ENCODE measurements around the gene ZAR1.
"Not testable (repeated sequence)": the region's sequence is repeated elsewhere in the genome, so short reads cannot be mapped to it uniquely, and the experiment has no call there.

Gene ZAR1, protein sequence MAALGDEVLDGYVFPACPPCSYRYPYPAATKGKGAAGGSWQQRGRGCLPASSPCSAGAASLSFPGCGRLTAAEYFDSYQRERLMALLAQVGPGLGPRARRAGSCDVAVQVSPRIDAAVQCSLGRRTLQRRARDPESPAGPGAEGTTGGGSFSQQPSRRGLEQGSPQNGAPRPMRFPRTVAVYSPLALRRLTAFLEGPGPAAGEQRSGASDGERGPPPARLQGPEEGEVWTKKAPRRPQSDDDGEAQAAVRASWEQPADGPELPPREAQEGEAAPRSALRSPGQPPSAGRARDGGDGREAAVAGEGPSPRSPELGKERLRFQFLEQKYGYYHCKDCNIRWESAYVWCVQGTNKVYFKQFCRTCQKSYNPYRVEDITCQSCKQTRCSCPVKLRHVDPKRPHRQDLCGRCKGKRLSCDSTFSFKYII

DNA sequence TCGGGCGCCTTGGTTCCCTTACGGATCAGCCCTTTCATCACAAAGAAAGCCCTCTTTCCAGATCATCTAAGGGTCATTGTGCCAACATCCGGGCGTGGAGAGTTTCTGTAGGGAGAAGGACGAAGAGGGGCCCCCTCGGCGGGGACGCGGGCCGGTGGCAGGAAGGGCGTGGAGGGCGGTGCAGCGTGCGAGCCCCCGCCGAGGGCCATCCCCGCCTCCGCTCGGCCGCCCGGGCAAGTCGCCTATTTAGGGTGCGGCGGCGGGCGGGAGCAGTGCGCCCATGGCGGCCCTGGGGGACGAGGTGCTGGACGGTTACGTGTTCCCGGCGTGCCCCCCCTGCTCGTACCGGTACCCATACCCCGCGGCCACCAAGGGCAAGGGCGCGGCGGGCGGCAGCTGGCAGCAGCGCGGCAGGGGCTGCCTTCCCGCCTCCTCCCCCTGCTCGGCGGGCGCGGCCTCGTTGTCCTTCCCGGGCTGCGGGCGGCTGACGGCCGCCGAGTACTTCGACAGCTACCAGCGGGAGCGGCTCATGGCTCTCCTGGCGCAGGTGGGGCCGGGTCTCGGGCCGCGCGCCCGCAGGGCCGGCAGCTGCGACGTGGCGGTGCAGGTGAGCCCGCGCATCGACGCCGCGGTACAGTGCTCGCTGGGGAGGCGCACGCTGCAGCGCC lies at the start of gene ZAR1:
Gene ZAR1 (plus strand): TSS at position 241 of the 668 bp plus-strand sequence. CDS start 40 bp downstream, at position 281.
- DNase-seq, result no peak

DNA sequence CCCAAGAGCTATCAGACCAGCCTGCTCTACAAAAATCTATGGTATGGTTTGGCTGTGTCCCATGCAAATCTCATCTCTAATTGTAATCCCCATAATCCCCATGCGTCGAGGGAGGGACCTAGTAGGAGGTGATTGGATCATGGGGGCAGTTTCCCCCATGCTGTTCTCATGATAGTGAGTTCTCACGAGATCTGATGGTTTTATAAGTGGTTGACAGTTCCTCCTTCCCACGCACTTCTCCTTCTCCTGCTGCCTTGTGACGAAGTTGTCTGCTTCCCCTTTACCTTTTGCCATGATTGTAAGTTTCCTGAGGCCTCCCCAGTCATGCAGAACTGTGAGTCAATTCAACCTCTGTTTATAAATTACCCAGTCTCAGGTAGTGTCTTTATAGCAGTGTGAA lies 49.1 kb upstream of the ZAR1 start:
- not testable (repeated sequence) for DNase-seq

DNA sequence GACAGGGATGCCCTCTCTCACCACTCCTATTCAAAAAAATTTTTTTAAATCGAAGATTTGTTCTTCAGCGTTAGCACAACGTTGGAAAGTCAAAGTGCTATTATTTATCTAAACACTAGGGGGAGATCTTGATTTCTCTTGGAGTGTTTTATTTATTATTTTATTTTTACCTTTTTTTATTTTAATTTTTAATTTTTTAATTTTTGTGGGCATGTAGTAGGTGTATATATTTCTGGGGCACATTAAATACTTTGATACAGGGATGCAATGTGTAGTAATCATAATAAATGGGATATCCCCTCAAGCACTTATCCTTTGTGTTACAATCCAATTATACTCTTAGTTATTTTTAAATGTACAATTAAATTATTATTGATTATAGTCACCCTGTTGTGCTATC lies 44.3 kb upstream of the ZAR1 start:
- DNase-seq, result no peak

DNA sequence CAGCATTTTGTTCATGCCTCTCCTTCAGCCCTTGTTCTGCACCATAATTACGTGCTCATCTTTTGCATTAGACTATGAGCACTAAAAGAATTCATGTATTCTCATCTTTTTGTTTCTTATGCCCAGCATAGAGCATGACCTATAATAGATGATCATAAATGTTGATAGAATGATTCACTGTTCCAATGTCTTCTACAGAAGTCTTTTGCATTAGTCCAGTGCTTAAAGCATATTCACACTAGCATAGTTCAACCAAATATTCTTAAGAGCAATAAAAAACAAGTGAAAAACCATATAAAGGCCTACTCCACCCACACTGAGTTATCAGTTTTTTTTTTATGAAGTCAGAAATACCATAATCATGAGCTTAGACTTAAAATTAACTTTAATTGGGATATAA lies 43.4 kb upstream of the ZAR1 start:
- DNase-seq, result no peak

DNA sequence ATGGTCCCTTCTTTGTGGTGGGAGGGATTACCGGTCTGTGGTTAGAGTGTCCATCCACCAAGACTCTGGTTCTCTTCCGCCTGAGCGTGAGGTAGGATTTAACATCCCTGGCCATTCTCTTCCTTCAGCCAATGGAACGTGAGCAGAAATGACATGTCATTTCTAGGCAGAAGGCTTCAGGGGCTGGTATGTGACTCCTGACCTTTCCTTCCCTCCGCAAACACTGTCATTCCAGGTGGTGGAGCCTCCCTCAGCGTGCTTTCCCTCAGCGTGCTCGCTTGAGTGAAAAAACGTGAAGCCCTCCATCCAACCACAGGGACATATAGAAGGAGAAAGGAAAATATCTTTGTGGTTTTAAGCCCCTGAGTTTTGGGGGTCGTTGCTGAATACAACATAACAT lies 40.9 kb upstream of the ZAR1 start:
- no peak for DNase-seq

DNA sequence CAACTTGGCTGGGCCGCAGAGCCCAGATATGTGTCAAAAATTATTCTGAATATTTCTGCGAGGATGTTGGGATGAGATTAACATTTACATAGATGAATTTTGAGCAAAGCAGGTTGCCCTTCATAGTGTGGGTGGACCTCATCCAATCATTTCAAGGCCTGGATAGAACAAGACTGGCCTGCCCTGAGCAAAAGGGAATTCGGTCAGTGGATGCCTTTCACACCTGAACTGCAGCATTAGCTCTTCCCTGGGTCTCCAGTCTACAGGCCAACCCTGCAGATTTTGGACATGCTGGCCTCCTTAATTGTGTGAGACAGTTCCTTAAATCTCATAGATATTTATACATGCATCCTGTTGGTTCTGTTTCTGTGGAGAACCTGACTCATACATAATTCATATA lies 39.3 kb upstream of the ZAR1 start:
- no peak for DNase-seq

DNA sequence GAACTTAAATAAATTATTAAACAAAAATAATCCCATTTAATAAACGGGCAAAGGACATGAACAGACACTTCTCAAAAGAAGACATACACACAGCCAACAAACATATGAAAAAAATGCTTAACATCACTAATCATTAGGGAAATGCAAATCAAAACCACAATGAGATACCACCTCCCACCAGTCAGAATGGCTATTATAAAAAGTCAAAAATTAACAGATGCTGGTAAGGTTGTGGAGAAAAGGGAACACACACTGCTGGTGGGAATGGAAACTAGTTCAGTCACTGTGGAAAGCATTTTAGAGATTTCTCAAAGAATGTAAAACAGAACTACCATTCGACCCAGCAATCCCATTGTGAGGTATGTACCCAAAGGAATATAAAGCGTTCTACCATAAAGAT lies 38.4 kb upstream of the ZAR1 start:
- DNase-seq, result not testable (repeated sequence)

DNA sequence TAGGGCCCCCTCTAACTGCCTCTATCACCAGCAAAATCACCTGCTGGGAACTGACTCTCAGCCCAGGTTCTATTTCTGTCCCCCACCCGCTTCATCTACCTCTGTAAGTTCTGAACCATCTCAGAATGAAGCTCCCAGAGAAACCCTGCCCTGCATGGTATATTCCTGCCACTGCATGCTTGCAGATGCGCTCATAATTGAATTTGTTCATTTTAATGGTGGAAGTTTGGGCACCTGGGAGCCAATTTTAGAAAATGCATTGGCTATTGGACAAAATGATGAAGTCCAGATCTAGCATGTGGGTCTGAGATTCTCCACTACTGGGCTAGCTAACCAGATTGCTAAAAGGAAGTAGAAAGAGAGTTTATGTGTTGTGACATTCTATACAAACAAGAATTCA lies 35.5 kb upstream of the ZAR1 start:
- no peak for DNase-seq

DNA sequence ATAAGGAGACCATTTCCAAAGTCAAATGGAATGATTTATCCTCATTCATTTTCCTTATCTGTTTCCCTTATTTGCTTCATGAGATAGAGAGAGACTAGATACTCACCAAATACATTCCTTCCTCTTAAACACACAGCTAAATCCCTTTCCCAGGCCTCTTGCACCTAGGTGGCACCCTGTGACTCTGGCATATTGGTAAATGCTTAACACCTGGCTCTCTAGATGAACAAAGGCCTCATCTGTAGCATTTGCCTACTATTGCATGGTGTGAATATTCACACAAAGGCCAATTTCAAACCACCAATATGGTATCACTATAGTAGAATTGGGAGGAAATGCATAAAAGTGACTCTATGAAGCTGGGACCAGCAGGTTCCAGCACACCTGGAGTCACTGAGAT lies 29.1 kb upstream of the ZAR1 start:
- DNase-seq, result no peak

DNA sequence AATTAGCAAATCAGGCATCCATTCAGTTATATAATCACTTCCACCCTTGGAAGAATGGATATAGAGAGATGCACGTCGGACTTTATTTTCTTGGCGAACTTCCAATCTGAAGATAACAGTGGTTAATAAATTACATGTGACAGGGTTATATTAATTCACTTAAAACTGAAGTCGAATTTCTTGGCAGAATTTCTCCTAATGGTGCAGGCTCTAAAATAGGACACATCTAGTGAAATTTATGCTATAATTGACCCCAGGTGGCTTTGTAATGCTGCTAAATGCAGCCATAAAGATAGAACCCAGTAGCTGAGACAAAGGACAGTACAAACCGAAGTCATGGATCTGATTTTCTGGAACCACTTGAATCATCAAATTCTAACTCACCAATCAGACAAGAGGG lies 27.7 kb upstream of the ZAR1 start:
- no peak for DNase-seq

DNA sequence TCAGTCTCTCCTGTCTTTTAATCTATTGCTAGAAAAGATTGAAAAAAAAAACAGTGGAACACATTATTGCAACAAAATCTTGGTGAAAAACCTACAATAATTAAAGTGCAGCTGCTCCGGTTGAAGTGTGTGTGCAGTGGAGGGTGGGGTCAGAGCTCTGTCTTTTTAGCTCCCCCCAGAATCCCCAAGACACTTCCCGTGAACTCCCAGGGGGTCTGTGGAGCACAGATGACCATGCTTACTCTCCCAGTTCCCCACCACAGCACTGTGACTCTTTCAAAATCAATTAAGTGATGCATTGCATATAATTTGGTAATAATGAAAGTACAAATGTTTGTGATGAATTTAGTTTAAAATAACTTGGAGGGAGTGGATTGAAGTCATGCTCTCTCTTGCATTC lies 22.6 kb upstream of the ZAR1 start:
- no peak for DNase-seq

DNA sequence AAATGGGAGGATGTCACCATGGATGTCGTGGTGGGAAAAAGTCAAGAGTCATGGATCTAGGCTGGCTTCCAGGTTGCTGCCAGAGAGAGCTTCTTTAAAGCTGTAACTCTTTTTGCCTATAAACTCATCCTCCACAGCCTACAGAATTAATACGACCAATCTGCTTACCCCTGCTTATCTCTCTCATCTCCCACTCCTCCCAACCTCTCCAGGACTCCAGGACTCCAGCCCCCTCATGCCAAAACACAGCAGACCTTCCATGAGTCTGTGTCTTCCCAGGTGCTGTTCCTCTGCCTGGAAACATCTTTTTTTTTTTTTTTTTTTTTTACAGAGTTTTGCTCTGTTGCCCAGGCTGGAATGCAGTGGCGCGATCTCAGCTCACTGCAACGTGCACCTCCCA lies 22.2 kb upstream of the ZAR1 start:
- DNase-seq, result no peak

DNA sequence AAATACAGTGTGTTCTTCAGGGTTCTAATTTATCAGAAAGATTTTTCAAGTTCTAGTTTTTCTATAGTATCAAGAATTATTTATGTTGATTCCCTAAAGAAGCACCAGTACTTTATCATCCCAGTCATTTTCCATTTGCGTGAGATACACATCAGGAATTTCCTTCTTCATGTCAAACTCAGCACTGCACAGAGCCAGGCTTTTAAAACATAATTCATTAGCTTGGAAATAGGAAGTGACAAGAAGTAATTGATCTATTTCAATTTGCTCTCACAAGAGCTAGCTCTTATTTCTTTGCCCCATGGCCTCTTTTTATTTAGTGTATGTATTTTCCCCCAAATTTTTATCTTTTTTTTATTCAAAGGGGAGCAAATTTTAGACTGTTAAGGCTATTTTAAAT lies 19.9 kb upstream of the ZAR1 start:
- DNase-seq, result no peak

DNA sequence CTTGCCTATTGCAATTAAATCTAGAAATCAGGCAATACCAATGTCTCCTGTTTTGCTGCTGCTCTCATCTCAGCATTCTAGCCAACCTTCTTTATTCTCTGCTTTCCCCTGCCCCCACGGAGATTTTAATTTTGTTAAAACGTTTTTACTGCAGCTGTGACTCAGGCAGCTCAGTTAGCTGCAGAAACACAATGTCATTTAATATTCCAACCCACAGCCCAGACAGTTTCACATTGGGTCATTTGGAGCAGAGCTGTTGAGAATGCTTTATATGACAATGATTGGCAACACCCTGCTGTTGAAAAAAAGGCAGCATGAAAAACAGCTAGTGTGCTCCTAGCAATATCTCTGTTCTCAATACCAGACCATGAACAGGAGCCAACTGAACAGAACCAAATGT lies 19.5 kb upstream of the ZAR1 start:
- no peak for DNase-seq

DNA sequence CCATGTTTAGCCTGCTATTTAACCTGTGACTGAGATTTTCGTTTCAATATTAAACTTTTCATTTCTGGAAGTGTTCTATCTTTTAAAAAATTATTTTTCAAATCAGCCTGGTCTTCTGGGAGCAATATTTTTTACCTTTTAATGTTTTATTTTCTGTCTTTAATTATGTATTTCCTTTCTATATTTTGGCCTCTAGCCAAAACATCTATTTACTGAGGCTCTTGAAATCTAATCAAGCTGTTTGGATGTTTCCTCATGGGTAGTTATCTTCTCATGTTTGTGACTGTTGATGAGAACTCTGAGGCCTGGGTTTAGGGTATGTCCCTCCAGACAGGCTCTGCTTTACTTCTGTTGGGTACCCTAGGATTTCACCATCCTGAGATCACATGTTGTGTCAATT lies 17.3 kb upstream of the ZAR1 start:
- DNase-seq, result no peak

DNA sequence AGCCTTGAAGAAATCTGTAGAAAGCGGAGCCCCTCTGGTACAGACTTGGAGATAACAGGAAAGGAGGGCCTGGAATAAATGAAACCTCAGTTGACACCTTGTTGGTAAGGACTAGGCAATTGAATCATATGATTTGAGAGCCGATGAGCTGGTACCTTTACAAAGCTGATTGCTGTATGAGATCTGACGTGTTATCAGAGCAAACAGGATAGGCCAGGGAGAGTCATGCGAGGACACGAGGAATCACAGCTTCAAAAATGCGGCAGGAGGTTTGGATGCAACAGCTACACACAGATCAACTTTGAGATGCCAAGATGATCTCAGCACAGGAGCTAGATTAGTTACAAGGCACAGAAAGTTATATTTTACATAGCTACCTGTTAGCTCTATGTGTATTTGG lies 14.3 kb upstream of the ZAR1 start:
- DNase-seq, result no peak

DNA sequence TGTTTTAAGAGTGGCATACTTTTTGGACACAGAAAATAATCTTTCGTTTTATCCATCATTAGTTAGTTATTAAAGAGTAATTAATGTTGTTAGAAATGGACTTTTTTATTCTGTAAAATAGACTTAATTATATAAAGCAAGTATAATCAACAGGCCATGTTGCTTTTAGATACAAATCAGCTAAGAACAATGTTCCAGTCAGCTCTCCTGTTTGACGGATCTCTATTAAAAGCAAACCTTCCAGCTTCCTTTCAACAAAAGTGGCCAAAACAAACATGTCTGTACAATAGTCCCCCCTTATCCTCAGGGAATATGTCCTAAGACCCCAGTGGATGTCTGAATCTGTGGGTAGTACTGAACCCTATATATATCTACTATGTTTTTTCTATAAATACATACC lies 11.8 kb upstream of the ZAR1 start:
- DNase-seq, result no peak

DNA sequence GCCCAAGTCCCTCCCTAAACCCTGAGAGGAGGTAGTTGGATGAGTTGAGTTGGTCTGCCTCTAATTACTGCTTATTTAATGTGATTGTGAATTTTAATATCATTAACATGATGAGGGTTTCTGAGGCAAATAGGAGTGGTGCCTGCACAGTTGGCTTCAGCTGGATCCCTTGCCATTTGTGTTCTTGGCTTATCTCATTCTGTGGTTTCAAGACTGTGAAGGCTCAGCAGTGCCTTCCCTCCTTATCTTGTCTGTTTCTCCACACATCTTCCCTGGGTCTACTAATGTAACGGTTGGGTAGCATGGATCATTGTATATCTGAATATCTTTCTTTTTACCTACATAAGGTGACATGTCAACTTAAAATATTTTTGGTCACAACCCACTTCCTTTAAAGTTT lies 8.5 kb upstream of the ZAR1 start:
- no peak for DNase-seq

DNA sequence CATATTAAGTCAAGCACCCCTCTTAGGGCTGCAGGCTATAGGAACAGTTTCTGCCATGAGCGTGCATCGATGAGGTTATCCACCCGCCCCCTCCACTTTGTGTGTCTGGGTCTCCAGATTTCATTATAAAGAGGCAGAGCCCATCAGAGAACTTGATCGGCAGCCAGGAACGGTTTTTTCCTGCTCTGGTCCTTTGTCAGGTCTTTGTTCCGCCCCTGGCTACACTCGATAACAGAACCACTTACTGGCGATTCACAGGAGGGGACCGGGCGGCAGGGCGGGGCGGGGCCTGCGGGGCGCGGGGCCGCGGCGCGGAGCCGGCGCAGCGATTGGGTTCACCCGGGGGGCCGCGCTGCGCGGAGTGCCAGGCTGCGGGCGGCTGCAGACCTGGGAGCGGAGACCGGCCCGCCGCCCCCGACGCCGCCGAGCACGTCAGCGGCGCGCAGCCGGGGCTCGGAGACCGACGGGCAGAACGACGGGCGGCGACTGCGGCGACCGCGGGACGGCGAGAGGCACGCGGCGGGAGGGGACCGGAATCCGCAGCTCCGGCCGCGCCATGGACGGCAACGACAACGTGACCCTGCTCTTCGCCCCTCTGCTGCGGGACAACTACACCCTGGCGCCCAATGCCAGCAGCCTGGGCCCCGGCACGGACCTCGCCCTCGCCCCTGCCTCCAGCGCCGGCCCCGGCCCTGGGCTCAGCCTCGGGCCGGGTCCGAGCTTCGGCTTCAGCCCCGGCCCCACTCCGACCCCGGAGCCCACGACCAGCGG lies 6.9 kb upstream of the ZAR1 start, which contains the start of gene SLC10A4:
Gene SLC10A4 (plus strand): TSS at position 338 of the 771 bp plus-strand sequence. CDS start 219 bp downstream, at position 557.
- DNase-seq, result no peak

DNA sequence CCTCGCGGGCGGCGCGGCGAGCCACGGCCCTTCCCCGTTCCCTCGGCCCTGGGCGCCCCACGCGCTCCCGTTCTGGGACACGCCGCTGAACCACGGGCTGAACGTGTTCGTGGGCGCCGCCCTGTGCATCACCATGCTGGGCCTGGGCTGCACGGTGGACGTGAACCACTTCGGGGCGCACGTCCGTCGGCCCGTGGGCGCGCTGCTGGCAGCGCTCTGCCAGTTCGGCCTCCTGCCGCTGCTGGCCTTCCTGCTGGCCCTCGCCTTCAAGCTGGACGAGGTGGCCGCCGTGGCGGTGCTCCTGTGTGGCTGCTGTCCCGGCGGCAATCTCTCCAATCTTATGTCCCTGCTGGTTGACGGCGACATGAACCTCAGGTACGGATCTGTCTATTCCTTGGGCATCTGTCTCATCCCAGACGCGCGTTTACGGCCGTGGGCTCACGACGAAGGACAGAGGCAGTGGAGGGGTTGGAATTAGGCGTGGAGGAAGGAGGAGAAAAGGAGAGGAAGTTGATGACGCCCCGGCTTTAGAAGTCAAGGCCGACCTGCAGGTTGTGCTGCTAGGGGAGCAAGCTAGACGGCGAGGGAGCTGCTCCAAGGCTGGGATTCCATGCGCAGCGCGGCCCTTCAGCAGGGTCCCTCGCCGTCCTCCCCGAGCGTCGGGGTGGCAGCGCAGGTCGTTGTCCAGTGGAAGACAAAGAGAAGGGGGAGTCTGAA lies 6.1 kb upstream of the ZAR1 start:
- no peak for DNase-seq

DNA sequence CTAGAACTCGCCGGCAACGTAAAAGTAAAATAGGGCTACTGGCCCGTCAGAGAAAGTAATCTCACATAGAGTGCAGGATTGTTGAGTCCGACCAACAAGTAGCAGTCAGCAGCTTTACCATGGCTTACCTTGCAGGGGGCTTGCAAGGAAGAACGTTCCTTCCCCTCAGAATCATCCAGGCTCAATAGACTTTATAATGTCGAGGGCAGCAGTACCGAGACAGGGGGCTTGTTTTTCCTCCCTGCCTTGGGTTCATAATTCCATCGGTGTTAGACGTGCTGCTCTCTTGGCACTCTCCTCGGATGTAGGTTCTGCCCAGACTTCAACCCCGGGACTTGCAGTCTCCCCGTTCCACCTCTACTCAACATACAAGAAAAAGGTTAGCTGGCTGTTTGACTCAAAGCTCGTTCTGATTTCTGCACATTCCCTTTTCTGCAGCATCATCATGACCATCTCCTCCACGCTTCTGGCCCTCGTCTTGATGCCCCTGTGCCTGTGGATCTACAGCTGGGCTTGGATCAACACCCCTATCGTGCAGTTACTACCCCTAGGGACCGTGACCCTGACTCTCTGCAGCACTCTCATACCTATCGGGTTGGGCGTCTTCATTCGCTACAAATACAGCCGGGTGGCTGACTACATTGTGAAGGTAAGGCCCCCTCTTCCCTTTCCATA lies 5.4 kb upstream of the ZAR1 start:
- DNase-seq, result no peak

DNA sequence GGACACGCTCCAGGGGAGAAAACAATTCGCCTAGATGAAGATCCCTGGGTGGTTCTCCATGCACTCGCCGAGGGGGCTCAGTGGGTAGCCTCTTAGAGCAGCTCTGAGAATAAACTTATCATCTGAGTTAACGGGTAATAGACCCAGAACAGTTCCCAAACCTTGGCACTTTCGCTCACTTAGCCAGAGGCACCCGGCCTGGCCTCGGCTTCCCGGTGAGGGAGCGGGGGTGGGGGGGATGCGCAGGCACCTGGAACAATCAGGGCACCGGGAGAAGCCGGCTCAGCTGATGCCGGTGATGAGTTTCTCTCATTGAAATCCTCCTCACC lies 405 bp upstream of the ZAR1 start:
- DNase-seq, result no peak
